BLaER1 (cell line): ENCODE data around the gene HDAC8.

Source experiments
- H3K27ac ChIP-seq: shearing (Covaris generic); formaldehyde crosslinking; 2 replicates; pipeline ENCODE4 v1.8.1; 2022
- H3K27me3 ChIP-seq: shearing (Covaris generic); formaldehyde crosslinking; 2 replicates; pipeline ENCODE4 v1.8.1; 2022
- H3K36me3 ChIP-seq: shearing (Covaris generic); formaldehyde crosslinking; 2 replicates; pipeline ENCODE4 v1.8.1; 2022
- H3K4me1 ChIP-seq: shearing (Covaris generic); formaldehyde crosslinking; 2 replicates; pipeline ENCODE4 v1.8.1; 2022
- H3K4me2 ChIP-seq: shearing (Covaris generic); formaldehyde crosslinking; 2 replicates; pipeline ENCODE4 v1.8.1; 2022
- H3K4me3 ChIP-seq: shearing (Covaris generic); formaldehyde crosslinking; 2 replicates; pipeline ENCODE4 v1.8.1; 2022
- H3K9ac ChIP-seq: shearing (Covaris generic); formaldehyde crosslinking; 2 replicates; pipeline ENCODE4 v1.8.1; 2022
- H3K9me3 ChIP-seq: shearing (Covaris generic); formaldehyde crosslinking; 2 replicates; pipeline ENCODE4 v1.8.1; 2022
- H4K20me1 ChIP-seq: shearing (Covaris generic); formaldehyde crosslinking; 2 replicates; pipeline ENCODE4 v1.8.1; 2022
- Cebpa-rat ChIP-seq: shearing (Covaris generic); IDR thresholded peaks from 2 replicates; pipeline ENCODE4 v1.8.1; 2022

Gene HDAC8

DNA sequence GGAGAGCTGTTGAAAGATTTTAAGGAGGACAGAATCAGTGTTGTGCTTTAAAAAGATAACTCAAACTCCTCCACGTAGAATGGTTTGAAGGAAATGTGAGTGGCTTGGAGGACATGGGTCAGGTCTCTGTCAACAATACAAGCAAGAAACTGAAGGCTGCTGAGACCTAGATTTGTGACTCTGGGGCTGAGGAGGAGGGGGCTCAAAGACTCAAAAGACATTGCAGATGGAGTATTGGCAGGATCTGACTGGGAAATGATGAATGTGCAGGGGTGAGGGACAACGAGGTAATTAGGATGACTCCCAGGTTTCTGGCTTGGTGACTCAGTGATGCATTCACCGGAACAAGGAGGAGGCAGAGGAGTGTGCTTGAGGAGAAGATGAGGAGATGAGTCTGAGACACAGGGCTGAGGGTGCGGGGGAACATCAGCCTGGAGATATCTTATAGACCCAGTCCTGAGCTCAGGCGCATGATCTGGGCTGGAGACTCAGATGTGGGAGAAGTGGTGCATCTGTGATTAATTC, 292.3 kb downstream of the HDAC8 start:
- Histone ChIP-seq H3K4me2 (no peak overlapping the region), H3K27me3 (no peaks in the 10 kb centered on the region), H4K20me1 (peaks cover 8% of the 10 kb centered on the region)

More for the DNA sequence above, 292.3 kb downstream of the HDAC8 start:
- Histone ChIP-seq H3K4me1 (peaks cover 8% of the 10 kb centered on the region), H3K36me3 (peaks cover 7% of the 10 kb centered on the region), H3K4me3 (no peak overlapping the region), H3K27ac (no peak overlapping the region), H3K9ac (no peak overlapping the region), H3K9me3 (no peaks in the 10 kb centered on the region)
- no peak for TF ChIP-seq Cebpa-rat
